Mesothelial cell of epicardium (in vitro differentiated cells): ENCODE data around the gene PTPRK. TPM values are rescaled to one million over a fixed set of nuclear protein-coding genes. Genes with fewer than 3 reads are reported as not detected.

ENCODE experiments used
- DNase-seq, 2 experiments: peaks; one replicate each; pipeline ENCODE4 v3.0.0; 2021; ENCODE audit warnings: low spot score in 2 of 2; ENCODE audit not compliant: unreplicated experiment in 2 of 2
- H3K27ac Mint-ChIP-seq: 2 replicates; pipeline ENCODE4 v1.8.0; 2021; ENCODE audit warnings: mixed read lengths
- H3K27me3 Mint-ChIP-seq: 2 replicates; pipeline ENCODE4 v1.8.0; 2021; ENCODE audit warnings: low read depth, mixed read lengths
- H3K36me3 Mint-ChIP-seq: 2 replicates; pipeline ENCODE4 v1.8.0; 2021; ENCODE audit warnings: mixed read lengths
- H3K4me1 Mint-ChIP-seq: 2 replicates; pipeline ENCODE4 v1.8.0; 2021; ENCODE audit warnings: mixed read lengths
- H3K4me3 Mint-ChIP-seq: 2 replicates; pipeline ENCODE4 v1.8.0; 2021; ENCODE audit warnings: mild to moderate bottlenecking, moderate library complexity, mixed read lengths
- H3K9me3 Mint-ChIP-seq: 2 replicates; pipeline ENCODE4 v1.8.0; 2021; ENCODE audit warnings: mixed read lengths
- total RNA-seq: library from RNA; stranded (reverse); gene quantifications from 3 replicates; pipeline ENCODE4 v1.2.1, GENCODE V29; 2021
- TF ChIP-seq, protein P1 (sequence below): fragments of 200-600 bp; sonication (generic); IDR thresholded peaks from one replicate; pipeline ENCODE4 v1.5.0; 2021; ENCODE audit warnings: antibody characterized with exemption; ENCODE audit not compliant: unreplicated experiment

Gene PTPRK
- total RNA-seq, 1 donor from 2014 or later: 93.7 TPM

DNA sequence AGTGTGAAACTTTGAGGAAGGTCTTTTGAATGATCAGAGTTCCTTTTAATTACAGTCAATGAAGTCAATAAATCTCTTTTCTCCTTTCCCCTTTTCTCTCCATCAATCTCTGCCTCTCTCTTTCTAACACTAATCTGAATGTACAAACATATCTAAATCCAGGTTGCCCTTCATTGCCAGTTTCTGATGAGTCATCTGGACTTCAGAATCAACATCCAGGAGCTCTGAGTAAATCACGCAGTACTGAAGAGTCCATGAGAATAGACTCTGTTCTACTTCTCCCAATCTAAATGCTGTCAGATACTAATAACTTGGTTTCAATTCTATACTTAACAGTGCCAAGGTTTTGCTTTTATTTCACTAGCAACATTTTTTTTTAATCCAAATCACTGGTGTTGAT, 380.9 kb downstream of the PTPRK start:
- Mint-ChIP-seq H3K9me3 (no peaks in the 10 kb centered on the region), H3K36me3 (no peaks in the 10 kb centered on the region), H3K4me1 (peaks cover 7% of the 10 kb centered on the region), H3K4me3 (no peak overlapping the region), H3K27me3 (no peaks in the 10 kb centered on the region), H3K27ac (no peak overlapping the region)
- no peak for DNase-seq
- TF ChIP-seq, protein P1, sequence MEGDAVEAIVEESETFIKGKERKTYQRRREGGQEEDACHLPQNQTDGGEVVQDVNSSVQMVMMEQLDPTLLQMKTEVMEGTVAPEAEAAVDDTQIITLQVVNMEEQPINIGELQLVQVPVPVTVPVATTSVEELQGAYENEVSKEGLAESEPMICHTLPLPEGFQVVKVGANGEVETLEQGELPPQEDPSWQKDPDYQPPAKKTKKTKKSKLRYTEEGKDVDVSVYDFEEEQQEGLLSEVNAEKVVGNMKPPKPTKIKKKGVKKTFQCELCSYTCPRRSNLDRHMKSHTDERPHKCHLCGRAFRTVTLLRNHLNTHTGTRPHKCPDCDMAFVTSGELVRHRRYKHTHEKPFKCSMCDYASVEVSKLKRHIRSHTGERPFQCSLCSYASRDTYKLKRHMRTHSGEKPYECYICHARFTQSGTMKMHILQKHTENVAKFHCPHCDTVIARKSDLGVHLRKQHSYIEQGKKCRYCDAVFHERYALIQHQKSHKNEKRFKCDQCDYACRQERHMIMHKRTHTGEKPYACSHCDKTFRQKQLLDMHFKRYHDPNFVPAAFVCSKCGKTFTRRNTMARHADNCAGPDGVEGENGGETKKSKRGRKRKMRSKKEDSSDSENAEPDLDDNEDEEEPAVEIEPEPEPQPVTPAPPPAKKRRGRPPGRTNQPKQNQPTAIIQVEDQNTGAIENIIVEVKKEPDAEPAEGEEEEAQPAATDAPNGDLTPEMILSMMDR: no peak

DNA sequence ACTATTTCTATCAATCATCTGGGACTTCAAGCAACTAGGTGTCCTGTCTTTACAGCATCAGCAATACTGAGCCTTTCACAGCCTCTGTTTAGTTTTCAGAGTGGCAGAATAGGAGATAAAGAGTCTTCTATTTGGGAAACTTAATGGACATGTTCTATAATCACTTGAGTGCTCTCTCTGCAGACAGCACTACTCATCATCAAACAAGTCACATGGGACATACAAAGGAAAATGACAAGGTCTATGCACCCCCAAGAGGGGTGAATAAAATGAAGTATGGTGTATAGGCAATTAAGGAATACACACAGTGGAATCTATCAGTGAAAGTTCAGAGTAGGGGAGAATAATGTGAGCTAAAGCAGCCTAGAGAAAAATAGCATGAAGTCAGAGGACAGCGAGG, 381.7 kb downstream of the PTPRK start:
- DNase-seq: no peak
- TF ChIP-seq, protein P1: no peak
- H3K27ac Mint-ChIP-seq: no peak overlapping the region
- no peaks in the 10 kb centered on the region for H3K36me3 Mint-ChIP-seq
- H3K27me3 Mint-ChIP-seq: no peaks in the 10 kb centered on the region
- no peak overlapping the region for H3K4me3 Mint-ChIP-seq
- no peaks in the 10 kb centered on the region for H3K9me3 Mint-ChIP-seq
- peaks cover 7% of the 10 kb centered on the region for H3K4me1 Mint-ChIP-seq

DNA sequence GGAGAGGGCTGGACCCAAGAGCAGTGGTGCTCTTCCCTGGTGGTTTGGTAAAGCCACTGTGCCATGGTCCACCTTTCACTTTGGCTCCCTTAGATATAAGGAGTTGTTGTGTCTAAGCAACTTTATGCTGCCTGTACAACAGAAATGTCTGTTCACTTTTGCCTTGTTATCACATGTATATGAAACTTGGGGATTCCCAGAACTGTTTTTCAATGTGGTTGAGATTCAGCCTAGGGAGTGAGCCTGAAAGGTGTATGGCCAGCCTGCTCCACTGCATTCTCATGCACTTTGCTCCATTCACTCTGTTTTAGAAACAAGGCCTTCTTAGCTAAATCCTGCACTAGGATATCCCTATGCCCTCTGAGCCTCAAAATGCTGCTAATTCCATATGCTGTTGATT, 385.1 kb downstream of the PTPRK start:
- Mint-ChIP-seq H3K9me3 (no peaks in the 10 kb centered on the region), H3K4me3 (no peak overlapping the region), H3K27ac (no peak overlapping the region), H3K36me3 (no peaks in the 10 kb centered on the region), H3K27me3 (no peaks in the 10 kb centered on the region), H3K4me1 (peaks cover 7% of the 10 kb centered on the region)
- TF ChIP-seq, protein P1: no peak
- no peak for DNase-seq

DNA sequence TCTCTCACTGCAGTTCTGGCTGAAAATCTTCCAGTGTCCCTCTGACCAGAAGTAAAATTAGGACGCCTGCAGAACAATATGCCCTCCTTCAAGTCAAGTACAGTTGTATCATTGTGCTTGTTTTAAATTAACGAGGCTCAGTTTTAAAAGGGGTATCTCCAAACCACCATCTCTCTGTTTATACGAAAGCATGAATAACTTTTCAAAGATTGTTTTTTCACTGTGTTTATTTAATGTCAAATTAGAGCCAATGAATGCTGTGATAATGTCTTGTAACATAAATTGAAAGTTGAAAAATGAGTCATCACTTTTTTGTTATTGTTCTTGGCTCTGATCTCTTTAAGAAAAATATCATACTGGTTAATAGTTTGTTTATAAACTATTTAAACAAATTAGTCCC, 388.8 kb downstream of the PTPRK start:
- H3K27ac Mint-ChIP-seq: no peak overlapping the region
- TF ChIP-seq, protein P1: no peak

DNA sequence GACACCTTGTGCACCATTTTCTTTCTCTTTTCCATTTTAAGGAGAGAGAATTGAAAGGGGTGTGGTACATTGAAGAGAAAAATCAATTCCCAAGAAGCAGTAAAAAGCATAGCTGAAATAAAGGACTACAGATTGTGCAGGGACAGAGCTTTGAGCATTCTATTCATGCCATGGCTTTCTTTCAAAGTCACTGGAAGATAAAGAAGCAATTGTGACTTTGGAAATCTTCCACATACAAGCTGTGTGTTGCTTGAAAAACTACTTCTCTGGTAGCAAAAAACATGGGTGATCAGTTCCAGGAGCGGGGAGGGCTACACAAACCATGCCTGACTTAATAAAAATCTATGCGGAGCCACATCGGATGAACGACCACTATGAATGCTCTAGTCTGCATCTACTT, 389.4 kb downstream of the PTPRK start:
- TF ChIP-seq, protein P1: no peak
- Mint-ChIP-seq H3K9me3 (no peaks in the 10 kb centered on the region), H3K27ac (no peak overlapping the region), H3K36me3 (peaks cover 1% of the 10 kb centered on the region), H3K4me1 (peaks cover 7% of the 10 kb centered on the region), H3K4me3 (no peak overlapping the region), H3K27me3 (no peaks in the 10 kb centered on the region)
- DNase-seq: no peak

More for the DNA sequence above, 388.8 kb downstream of the PTPRK start:
- Mint-ChIP-seq H3K9me3 (no peaks in the 10 kb centered on the region), H3K36me3 (peaks cover 1% of the 10 kb centered on the region), H3K4me1 (peaks cover 7% of the 10 kb centered on the region), H3K4me3 (no peak overlapping the region), H3K27me3 (no peaks in the 10 kb centered on the region)
- no peak for DNase-seq

DNA sequence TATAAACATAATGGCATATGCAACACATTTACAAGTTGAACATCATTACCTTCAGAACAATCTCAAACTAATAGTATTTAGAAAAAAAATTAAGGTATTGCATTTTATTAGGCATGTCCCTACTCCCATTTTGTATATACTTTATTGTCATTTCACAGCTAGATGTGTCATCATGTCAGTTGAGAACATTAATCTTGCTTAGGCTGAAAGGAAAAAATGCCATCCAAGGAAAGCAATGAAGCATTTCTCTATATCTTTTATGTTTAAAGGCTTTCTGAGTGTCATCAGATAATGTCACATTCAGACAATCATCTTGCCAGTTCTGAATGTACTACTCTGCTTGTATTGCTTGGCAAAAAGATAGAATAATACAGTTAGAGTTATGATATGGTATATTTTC, 390.7 kb downstream of the PTPRK start:
- Mint-ChIP-seq H3K4me3 (no peak overlapping the region), H3K36me3 (peaks cover 1% of the 10 kb centered on the region), H3K9me3 (no peaks in the 10 kb centered on the region), H3K27me3 (no peaks in the 10 kb centered on the region), H3K4me1 (no peaks in the 10 kb centered on the region), H3K27ac (no peak overlapping the region)
- DNase-seq: no peak
- TF ChIP-seq, protein P1: no peak
